Eye (tissue), 1 donor: ENCODE results near the gene OCIAD1.
A peak's percentile ranks its signal among the peaks of the same experiment; 100 is the strongest.
"Not testable (repeated sequence)": the region's sequence is repeated elsewhere in the genome, so short reads cannot be mapped to it uniquely, and the experiment has no call there.

Source experiments
- DNase-seq: peaks from one replicate; pipeline ENCODE4 v3.0.0-alpha.2; 2015

OCIAD1 gene

GRCh38 chr4:48830706-48831531, at the start of gene OCIAD1:
OCIAD1 (plus strand) TSS chr4:48831088; CDS start chr4:48832625, 1,537 bp downstream.
- peak; percentile 99 for DNase-seq

GRCh38 chr4:48781968-48782367, 48.9 kb upstream of the OCIAD1 start:
- no peak for DNase-seq

DNA sequence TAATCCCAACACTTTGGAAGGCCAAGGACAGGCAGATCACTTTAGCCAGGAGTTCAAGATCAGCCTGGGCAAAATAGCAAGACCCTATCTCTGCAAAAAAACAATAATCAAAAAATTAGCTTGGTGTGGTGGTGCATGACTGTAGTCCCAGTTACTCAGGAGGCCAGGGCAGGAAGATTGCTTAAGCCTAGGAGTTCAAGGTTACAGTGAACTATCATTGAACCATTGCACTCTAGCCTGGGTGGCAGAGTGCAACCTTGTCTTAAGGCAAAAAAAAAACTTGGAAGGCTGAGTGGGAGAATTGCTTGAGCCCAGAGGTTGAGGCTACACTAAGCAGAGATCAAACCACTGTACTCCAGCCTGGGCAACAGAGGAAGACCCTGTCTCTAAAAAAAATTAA, 45.6 kb upstream of the OCIAD1 start:
- DNase-seq: no peak

DNA sequence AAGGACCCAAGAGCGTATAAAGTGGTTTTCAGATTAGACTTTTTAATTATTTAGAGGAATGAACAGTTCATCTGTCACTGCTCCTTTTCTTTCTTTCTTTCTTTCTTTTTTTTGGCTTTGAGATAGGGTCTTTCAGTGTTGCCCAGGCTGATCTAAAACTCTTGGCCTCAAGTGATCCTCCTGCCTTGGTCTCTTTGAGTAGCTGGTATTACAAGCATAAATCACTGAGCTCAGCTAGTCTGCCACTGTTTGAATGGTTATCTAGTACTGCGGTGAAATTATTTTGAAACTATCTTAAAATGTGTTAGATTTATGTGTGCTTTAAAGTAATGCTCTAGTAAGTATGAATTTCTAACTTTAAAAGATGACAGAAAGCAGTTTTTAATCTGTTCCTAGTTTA, 44.3 kb upstream of the OCIAD1 start:
- DNase-seq: no peak

- DNase-seq: no peak
These were observed 43.8 kb upstream of the OCIAD1 start for GRCh38 chr4:48787056-48787455.

DNA sequence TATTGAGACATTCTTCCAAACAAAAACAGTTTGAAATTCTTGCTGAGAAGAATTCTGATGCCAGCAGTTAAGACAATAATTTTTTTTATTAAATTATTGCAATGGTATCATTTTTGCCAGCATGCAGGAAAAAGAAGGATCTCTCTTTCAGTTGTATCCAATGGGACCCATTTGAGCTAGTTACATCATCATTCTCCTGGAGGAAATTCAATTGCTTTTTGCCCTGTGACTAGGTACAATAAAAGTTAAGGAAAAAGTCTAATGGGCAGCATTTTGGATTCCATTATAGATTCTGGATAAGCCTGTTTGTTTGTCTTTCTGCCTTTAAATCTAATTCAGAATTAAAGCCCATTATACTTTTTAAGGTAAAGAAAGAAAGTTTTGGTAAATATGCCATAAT, 40.3 kb upstream of the OCIAD1 start:
- DNase-seq: no peak

DNA sequence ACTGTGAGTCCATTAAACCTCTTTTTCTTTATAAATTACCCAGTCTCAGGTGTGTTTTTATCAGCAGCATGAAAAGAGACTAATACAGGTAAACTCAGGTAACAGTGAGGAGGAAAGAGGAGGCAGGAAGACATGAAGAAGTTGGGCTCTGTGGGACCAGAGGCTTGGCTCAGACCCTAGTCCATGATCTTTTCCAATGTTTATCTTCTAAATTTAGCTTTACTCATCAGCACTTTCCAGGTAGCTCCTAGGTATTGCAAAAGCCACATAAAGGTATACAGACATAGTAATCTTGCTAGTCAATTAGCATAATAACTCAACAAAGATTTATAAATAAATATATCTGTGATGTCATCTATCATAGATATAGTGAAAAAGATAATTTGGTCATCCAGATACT, 39.6 kb upstream of the OCIAD1 start:
- no peak for DNase-seq

- no peak for DNase-seq
These were observed 38.4 kb upstream of the OCIAD1 start for GRCh38 chr4:48792348-48793006.

DNA sequence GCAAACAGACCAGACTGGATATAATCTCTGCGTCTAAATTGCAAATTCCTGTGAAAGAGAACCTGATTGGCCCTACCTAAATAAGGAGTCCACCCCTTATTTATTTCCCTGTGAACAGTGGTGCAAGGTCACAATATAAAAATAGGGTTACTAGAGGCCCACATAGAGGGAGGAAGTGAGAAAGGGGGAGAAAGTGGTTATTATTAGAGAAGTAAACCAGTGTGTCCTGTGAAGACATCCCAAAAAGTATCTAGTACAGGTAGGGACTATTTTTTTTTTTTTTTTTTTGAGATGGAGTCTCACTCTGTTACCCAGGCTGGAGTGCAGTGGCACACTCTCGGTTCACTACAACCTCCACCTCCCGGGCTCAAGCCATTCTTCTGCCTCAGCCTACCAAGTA, 35.8 kb upstream of the OCIAD1 start:
- DNase-seq: no peak

GRCh38 chr4:48796191-48796926, 34.5 kb upstream of the OCIAD1 start:
- no peak for DNase-seq

DNA sequence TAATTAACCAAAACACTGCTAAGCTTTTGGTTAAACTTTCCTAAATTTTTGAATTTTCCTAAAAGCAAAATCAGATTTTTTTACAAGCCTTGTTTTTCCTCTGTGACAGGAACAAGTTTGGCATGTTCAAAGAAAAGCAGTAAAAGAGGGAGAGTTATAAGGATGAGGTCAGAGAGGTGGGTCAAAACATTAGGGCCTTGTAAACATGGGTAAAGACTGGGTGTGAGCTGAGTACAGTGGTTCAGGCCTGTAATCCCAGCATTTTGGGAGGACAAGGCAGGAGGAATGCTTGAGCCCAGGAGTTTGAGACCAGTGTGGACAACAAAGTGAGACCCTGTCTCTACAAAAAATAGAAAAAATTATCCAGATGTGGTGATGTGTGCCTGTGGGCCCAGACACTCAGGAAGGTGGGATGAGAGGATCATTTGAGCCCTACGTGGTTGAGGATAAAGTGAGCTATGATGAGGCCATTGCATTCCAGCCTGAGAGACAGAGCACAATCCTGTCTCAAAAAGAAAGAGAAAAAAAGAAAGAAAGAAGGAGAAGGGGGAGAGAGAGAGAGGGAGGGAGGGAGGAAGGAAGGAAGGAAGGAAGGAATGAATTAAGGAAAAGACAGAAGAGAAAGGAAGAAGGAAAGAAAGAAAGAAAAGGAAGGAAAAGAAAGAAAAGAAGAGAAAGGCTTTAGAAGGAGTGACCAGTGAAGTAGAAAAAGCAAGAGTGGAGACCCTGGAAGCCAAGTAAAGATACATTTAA, 33.8 kb upstream of the OCIAD1 start:
- DNase-seq: no peak

- no peak for DNase-seq
These were observed 32.8 kb upstream of the OCIAD1 start for GRCh38 chr4:48798117-48798516.

DNA sequence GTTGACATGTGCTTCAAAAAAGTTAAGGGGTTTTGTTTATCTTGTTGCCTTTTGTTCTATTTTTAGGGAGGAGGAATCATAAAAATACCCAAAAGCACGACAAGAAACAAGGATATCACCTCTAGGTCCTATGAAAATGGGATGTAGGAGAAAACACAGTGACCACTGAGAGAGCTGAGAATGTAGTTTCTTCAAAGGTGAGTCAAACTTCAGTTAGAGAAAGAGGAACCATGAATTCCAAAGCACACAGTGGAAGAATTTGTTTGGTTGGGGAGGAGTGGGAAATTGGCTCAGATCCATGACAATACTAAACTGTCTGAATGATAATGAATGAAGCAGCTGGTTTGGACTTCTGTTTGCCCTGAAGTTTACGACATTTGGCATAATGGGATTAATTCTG, 31.7 kb upstream of the OCIAD1 start:
- DNase-seq: no peak

DNA sequence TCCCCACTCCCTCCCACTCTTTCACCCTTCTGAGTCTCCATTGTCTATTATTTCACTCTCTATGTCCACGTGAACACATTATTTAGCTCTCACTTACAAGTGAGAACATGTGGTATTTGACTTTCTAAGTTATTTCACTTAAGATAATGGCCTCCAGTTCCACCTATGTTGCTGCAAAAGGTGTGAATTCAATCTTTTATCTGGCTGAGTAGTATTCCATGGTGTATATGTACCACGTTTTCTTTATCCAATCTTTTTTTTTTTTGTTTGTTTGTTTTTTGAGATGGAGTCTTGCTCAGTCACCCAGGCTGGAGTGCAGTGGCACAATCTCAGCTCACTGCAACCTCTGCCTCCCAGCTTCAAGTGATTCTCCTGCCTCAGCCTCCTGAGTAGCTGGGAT, 30.7 kb upstream of the OCIAD1 start:
- not testable (repeated sequence) for DNase-seq

- DNase-seq: no peak
These were observed 29.7 kb upstream of the OCIAD1 start for GRCh38 chr4:48801016-48801715.

DNA sequence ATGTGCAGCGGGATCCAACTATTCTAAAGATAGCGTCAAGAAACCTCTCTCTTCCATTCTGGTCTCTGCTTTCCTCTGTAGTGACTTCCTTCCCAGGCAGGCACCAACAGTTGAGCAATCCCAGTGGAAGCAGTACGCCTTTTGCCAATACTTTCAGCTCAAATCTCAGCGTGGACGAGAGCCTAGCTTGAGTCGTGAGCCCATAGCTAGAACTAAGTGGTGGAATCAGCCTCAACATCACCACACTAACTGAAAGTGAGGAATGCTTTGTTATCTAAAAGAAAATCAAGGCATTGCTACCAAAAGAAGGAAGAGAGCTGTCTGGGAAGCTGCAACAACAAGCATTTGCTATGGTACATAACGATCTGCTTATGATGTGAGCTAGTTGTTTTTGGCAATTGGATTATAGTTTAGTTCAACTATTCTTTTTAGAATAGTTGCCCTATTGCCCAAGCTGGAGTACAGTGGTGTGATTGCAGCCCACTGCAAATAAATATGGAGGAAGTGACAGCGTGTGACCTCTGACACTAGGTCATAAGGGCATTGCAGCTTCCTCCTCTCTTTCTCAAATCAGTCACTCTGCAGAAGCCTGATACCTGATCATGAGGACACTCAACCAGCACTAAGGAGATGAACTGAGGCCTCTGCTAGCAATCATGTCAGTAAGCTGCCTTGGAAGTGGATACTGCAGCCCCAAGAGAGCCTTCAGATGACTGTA, 26.1 kb upstream of the OCIAD1 start:
- DNase-seq: no peak

DNA sequence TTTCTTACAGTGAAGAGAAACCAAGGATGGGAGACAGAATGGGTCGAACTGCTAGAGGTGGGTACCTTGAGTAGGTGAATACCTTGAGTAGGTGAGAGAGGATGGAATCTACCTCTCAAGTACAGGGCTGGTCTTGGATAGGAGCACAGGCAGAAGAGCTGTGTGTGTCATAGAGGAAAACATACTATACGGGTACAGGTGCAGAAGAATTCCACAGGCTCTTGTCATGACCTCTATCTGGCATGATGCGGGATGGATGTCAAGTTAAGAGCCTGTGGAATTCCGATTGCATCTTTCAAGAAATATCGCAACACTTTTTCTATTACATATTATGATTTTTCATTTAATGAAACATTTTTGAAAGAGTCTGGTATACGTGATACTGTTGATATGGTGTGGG, 18.0 kb upstream of the OCIAD1 start:
- no peak for DNase-seq

GRCh38 chr4:48813964-48814363, 16.9 kb upstream of the OCIAD1 start:
- DNase-seq: peak; percentile 81

DNA sequence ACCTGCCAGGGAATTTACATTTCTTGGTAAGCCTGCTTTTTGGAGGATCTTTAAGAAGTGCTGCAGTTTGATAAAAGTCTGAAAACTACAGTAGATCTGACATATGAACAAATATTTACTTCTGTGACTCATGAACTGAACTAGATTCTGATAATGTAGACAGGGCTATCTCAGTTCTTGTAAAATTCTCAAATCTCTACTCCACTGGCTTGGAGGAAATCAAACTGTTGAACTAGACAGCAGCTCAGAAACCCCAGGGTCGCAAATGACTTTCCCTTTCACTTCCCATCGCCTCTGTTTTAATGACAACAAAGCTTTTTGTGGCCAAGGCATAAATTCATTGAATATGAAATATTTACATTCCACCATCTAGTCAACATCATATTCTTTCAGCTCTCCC, 15.4 kb upstream of the OCIAD1 start:
- DNase-seq: no peak

GRCh38 chr4:48816297-48816696, 14.6 kb upstream of the OCIAD1 start:
- DNase-seq: not testable (repeated sequence)

DNA sequence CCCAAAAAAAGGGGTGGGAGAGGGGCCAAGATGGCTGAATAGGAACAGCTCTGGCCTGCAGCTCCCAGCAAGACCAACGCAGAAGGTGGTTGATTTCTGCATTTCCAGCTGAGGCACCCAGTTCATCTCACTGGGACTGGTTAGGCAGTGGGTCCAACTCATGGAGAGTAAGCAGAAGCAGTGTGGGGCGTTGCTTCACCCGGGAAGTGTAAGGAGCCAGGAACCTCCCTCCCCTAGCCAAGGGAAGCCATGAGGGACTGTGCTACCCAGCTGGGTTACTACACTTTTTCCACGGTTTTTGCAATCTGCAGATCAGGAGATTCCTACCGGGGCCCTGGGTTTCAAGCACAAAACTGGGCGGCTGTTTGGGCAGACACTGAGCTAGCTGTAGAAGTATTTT, 13.9 kb upstream of the OCIAD1 start:
- DNase-seq: no peak

GRCh38 chr4:48821431-48821830, 9.5 kb upstream of the OCIAD1 start:
- not testable (repeated sequence) for DNase-seq
